ENCODE measurements around the gene OCSTAMP.
A peak's percentile ranks its signal among the peaks of the same experiment; 100 is the strongest.

OCSTAMP gene

DNA sequence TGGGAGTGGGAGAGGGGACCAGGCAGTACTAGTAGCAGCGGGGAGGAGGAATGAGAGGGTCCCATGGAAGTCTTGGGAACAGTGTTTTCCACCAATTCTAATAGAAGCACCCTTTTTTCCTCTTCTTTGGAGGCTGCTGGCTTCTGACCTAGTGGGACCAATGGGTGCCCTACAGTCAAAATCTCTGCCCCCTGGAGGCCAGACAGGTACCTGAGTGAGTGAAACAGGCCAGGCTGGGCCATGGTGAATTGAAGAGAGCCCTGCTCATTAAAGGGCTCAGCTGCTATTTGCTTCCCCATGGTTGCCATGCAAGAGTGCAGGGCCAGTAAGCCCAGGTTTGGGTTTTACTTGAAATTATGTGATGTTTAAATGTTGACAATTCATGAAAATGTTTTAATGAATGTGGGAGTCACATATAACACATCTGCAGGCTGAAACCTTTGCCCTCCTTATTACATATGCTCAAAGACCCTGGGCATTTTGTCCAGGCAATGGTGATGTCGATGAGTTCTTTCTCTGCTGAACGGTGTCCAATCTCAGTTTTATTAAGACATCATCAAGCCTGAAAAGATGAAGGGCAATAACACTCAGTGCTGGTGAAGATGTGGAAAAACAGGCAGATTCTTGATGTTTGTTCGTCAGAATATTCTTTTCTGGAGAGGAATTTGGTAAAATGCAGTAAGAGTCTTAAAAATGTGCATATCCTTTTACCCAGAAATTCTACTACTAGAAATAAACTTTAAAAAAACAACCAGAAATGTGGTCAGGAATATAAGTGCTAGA is 42.3 kb upstream of the OCSTAMP start:
- Histone ChIP-seq H2BK5ac (ENCODE audit: low read length) (no peak overlapping the region), H2BK120ac (ENCODE audit: low read depth, low read length) (no peak overlapping the region), H4K8ac (ENCODE audit: low read depth, low read length) (no peak overlapping the region), H3K4ac (ENCODE audit: low read length) (no peak overlapping the region), H3K14ac (ENCODE audit: low read length) (no peak overlapping the region), H3K27ac (replicated peaks; ENCODE audit: low read length) (no peak overlapping the region), H3K23ac (ENCODE audit: low read depth, low read length, poor library complexity) (no peak overlapping the region), H3K18ac (ENCODE audit: low read length) (no peak overlapping the region), H3K4me2 (ENCODE audit: insufficient read depth, low read length, poor library complexity, severe bottlenecking) (no peak overlapping the region), H3K36me3 (replicated peaks in 1 of 2; ENCODE audit: control insufficient read depth in 2 of 2, insufficient read depth in 2 of 2, low read length in 2 of 2) (peaks cover 0 to 2% of the 10 kb centered on the region in 2 donors), H3K4me1 (ENCODE audit: control insufficient read depth in 2 of 2, insufficient read depth in 1 of 2, low read depth in 1 of 2, low read length in 2 of 2) (peaks cover 0 to 4% of the 10 kb centered on the region in 2 donors), H3K4me3 (ENCODE audit: low read length in 2 of 2) (no peak overlapping the region), H2BK15ac (ENCODE audit: low read length) (no peak overlapping the region), H2AFZ (ENCODE audit: low read length) (no peak overlapping the region), H2AK5ac (ENCODE audit: low read depth, low read length) (no peak overlapping the region), H3K9ac (ENCODE audit: low read depth, low read length, poor library complexity) (no peak overlapping the region), H3K27me3 (ENCODE audit: control insufficient read depth in 3 of 3, insufficient read depth in 3 of 3, low read depth in 1 of 3, low read length in 3 of 3) (no peaks in the 10 kb centered on the region), H3K9me3 (replicated peaks in 1 of 2; ENCODE audit: control insufficient read depth in 2 of 2, insufficient read depth in 1 of 2, low read depth in 1 of 2, low read length in 2 of 2) (peaks cover 3% of the 10 kb centered on the region in 2 donors), H2BK12ac (ENCODE audit: low read length) (no peak overlapping the region), H3K79me1 (ENCODE audit: low read depth, low read length) (no peaks in the 10 kb centered on the region), H4K91ac (ENCODE audit: low read depth, low read length, poor library complexity) (no peak overlapping the region)
- WGBS, 2 donors (ENCODE audit: extremely low coverage in 2 of 2, insufficient read length in 2 of 2, insufficient replicate concordance in 1 of 2): no CpG with 5 or more reads among the region's 4 CpGs
- DNase-seq (ENCODE audit: low spot score): no peak

DNA sequence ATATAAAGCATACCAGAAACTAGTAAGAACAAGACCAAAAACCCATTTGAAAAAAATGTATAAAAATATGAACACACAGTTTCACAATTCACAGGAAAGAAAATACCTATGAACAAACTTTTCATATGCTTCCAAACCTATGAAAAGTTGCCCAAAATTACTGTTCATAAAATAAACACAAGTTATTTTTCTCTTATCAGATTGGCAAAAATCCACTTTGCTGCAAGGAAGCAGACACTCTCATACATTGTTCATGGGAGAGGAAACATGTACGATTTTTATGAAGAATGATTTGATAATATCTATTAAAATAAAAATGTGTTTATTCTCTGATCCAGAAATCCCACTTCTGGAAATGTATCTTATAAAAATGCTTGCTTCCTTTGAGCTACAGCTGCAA is 40.0 kb upstream of the OCSTAMP start:
- no peak overlapping the region for H3K4me2 ChIP-seq (ENCODE audit: insufficient read depth, low read length, poor library complexity, severe bottlenecking)
- no peaks in the 10 kb centered on the region for H3K27me3 ChIP-seq (ENCODE audit: control insufficient read depth in 3 of 3, insufficient read depth in 3 of 3, low read depth in 1 of 3, low read length in 3 of 3)
- peaks cover 0 to under 1% of the 10 kb centered on the region in 2 donors for H3K36me3 ChIP-seq (replicated peaks in 1 of 2; ENCODE audit: control insufficient read depth in 2 of 2, insufficient read depth in 2 of 2, low read length in 2 of 2)
- H2BK12ac ChIP-seq (ENCODE audit: low read length): no peak overlapping the region
- no peak overlapping the region for H3K9ac ChIP-seq (ENCODE audit: low read depth, low read length, poor library complexity)
- H4K91ac ChIP-seq (ENCODE audit: low read depth, low read length, poor library complexity): no peak overlapping the region
- no peak overlapping the region for H3K27ac ChIP-seq (replicated peaks; ENCODE audit: low read length)
- no peak overlapping the region for H2BK120ac ChIP-seq (ENCODE audit: low read depth, low read length)
- peaks cover 0 to 1% of the 10 kb centered on the region in 2 donors for H3K4me1 ChIP-seq (ENCODE audit: control insufficient read depth in 2 of 2, insufficient read depth in 1 of 2, low read depth in 1 of 2, low read length in 2 of 2)
- H4K8ac ChIP-seq (ENCODE audit: low read depth, low read length): no peak overlapping the region
- H3K18ac ChIP-seq (ENCODE audit: low read length): no peak overlapping the region
- WGBS, 2 donors (ENCODE audit: extremely low coverage in 2 of 2, insufficient read length in 2 of 2, insufficient replicate concordance in 1 of 2): no CpG with 5 or more reads among the region's 1 CpG
- no peak overlapping the region for H3K23ac ChIP-seq (ENCODE audit: low read depth, low read length, poor library complexity)
- H2BK5ac ChIP-seq (ENCODE audit: low read length): no peak overlapping the region
- no peak overlapping the region for H2BK15ac ChIP-seq (ENCODE audit: low read length)
- H3K14ac ChIP-seq (ENCODE audit: low read length): no peak overlapping the region
- H2AK5ac ChIP-seq (ENCODE audit: low read depth, low read length): no peak overlapping the region
- no peaks in the 10 kb centered on the region for H3K79me1 ChIP-seq (ENCODE audit: low read depth, low read length)
- H3K9me3 ChIP-seq (replicated peaks in 1 of 2; ENCODE audit: control insufficient read depth in 2 of 2, insufficient read depth in 1 of 2, low read depth in 1 of 2, low read length in 2 of 2): peaks cover 3% of the 10 kb centered on the region in 2 donors
- no peak overlapping the region for H2AFZ ChIP-seq (ENCODE audit: low read length)
- no peak overlapping the region for H3K4me3 ChIP-seq (ENCODE audit: low read length in 2 of 2)
- H3K4ac ChIP-seq (ENCODE audit: low read length): no peak overlapping the region
- no peak for DNase-seq (ENCODE audit: low spot score)

DNA sequence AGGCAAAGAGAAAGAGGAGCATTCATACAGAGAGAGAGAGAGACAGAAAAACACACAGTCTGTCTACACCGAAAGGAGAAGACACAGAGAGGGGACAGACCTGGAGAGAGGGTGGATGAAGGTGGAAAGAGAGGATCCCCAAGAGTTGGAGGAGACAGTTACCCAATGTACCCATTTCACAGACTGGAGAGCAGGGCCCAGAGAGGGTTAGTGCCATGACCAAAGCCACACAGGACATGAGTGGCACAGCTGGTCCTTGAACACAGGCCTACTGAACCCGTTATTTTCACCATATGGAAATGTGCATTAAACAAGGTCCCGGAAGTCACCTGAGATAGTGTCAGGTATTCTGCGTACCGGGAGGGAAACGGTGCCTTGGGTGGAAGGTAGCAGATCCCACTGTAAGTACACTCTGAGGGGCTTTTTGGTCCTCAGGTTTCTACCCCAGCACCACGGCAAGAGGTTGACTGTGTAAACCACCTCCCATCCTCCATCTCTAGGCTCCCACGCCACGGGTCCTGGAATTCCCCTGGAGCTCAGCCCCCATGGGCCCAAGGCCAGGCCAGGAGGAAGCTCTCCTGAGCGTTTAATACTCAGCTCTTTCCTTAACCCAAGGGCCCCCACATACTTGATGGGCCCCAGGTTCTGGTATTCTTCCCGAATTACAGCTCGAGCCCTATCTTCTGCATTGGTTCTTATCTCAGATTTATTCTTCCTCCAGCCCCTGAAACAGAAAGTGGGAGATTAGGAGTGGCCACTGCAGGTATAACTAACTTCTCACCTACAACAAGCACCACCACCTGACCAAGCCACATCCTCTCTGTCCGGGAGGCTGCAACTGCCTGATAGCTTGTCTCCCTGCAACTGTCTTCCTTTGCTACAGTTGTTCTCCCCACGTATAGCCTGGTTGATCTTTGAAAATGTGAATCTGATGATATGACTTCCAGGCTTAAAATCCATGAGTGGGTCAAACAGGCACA is 38.4 kb upstream of the OCSTAMP start:
- H3K4me1 ChIP-seq (ENCODE audit: control insufficient read depth in 2 of 2, insufficient read depth in 1 of 2, low read depth in 1 of 2, low read length in 2 of 2): peaks cover 1 to 6% of the 10 kb centered on the region in 2 donors
- no peak overlapping the region for H3K4me2 ChIP-seq (ENCODE audit: insufficient read depth, low read length, poor library complexity, severe bottlenecking)
- H3K36me3 ChIP-seq (replicated peaks in 1 of 2; ENCODE audit: control insufficient read depth in 2 of 2, insufficient read depth in 2 of 2, low read length in 2 of 2): no peaks in the 10 kb centered on the region
- no peak overlapping the region for H2AFZ ChIP-seq (ENCODE audit: low read length)
- no peak overlapping the region for H3K18ac ChIP-seq (ENCODE audit: low read length)
- H2BK5ac ChIP-seq (ENCODE audit: low read length): no peak overlapping the region
- no peak overlapping the region for H3K9ac ChIP-seq (ENCODE audit: low read depth, low read length, poor library complexity)
- no peaks in the 10 kb centered on the region for H3K27me3 ChIP-seq (ENCODE audit: control insufficient read depth in 3 of 3, insufficient read depth in 3 of 3, low read depth in 1 of 3, low read length in 3 of 3)
- H3K14ac ChIP-seq (ENCODE audit: low read length): no peak overlapping the region
- H2BK15ac ChIP-seq (ENCODE audit: low read length): no peak overlapping the region
- H3K9me3 ChIP-seq (replicated peaks in 1 of 2; ENCODE audit: control insufficient read depth in 2 of 2, insufficient read depth in 1 of 2, low read depth in 1 of 2, low read length in 2 of 2): peaks cover 3% of the 10 kb centered on the region in 2 donors
- H3K27ac ChIP-seq (replicated peaks; ENCODE audit: low read length): no peak overlapping the region
- H3K4ac ChIP-seq (ENCODE audit: low read length): no peak overlapping the region
- no peak overlapping the region for H3K23ac ChIP-seq (ENCODE audit: low read depth, low read length, poor library complexity)
- no peak overlapping the region for H3K4me3 ChIP-seq (ENCODE audit: low read length in 2 of 2)
- H2AK5ac ChIP-seq (ENCODE audit: low read depth, low read length): no peak overlapping the region
- DNase-seq (ENCODE audit: low spot score): no peak
- H4K91ac ChIP-seq (ENCODE audit: low read depth, low read length, poor library complexity): no peak overlapping the region
- H2BK120ac ChIP-seq (ENCODE audit: low read depth, low read length): no peak overlapping the region
- H4K8ac ChIP-seq (ENCODE audit: low read depth, low read length): no peak overlapping the region
- WGBS, 2 donors (ENCODE audit: extremely low coverage in 2 of 2, insufficient read length in 2 of 2, insufficient replicate concordance in 1 of 2): no CpG with 5 or more reads among the region's 14 CpGs
- no peaks in the 10 kb centered on the region for H3K79me1 ChIP-seq (ENCODE audit: low read depth, low read length)
- H2BK12ac ChIP-seq (ENCODE audit: low read length): no peak overlapping the region

DNA sequence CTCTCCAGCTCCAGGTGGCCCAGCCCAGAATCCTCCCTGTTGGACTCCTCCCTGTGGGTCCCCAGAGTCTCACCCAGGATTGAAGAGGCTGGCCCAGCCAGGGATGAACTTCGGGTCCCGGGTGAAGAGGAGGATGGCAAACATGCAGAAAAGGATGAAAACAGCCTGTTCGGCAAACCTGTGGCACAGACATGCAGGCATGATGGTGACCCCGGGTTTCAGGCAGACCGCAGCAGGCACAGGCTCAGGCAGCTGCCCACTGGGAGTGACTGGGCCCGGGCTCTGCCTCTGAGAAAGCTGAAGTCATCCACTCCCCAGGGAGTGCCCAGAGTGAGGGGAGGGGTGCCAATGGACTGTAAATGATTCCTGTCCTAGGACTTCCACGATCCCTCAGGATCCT is 37.5 kb upstream of the OCSTAMP start:
- Histone ChIP-seq H3K4me2 (ENCODE audit: insufficient read depth, low read length, poor library complexity, severe bottlenecking) (no peak overlapping the region), H3K18ac (ENCODE audit: low read length) (peak overlapping the region; percentile 40), H3K9ac (ENCODE audit: low read depth, low read length, poor library complexity) (no peak overlapping the region), H3K79me1 (ENCODE audit: low read depth, low read length) (no peaks in the 10 kb centered on the region), H2AFZ (ENCODE audit: low read length) (no peak overlapping the region), H2BK5ac (ENCODE audit: low read length) (no peak overlapping the region), H3K4me1 (ENCODE audit: control insufficient read depth in 2 of 2, insufficient read depth in 1 of 2, low read depth in 1 of 2, low read length in 2 of 2) (peaks cover 6 to 9% of the 10 kb centered on the region in 2 donors), H3K4me3 (ENCODE audit: low read length in 2 of 2) (no peak overlapping the region), H2BK12ac (ENCODE audit: low read length) (no peak overlapping the region), H3K27me3 (ENCODE audit: control insufficient read depth in 3 of 3, insufficient read depth in 3 of 3, low read depth in 1 of 3, low read length in 3 of 3) (no peaks in the 10 kb centered on the region), H3K9me3 (replicated peaks in 1 of 2; ENCODE audit: control insufficient read depth in 2 of 2, insufficient read depth in 1 of 2, low read depth in 1 of 2, low read length in 2 of 2) (peaks cover 3% of the 10 kb centered on the region in 2 donors), H4K8ac (ENCODE audit: low read depth, low read length) (no peak overlapping the region), H4K91ac (ENCODE audit: low read depth, low read length, poor library complexity) (no peak overlapping the region), H3K36me3 (replicated peaks in 1 of 2; ENCODE audit: control insufficient read depth in 2 of 2, insufficient read depth in 2 of 2, low read length in 2 of 2) (no peaks in the 10 kb centered on the region), H2BK120ac (ENCODE audit: low read depth, low read length) (no peak overlapping the region), H3K23ac (ENCODE audit: low read depth, low read length, poor library complexity) (no peak overlapping the region), H2AK5ac (ENCODE audit: low read depth, low read length) (no peak overlapping the region), H3K4ac (ENCODE audit: low read length) (no peak overlapping the region), H3K14ac (ENCODE audit: low read length) (no peak overlapping the region), H2BK15ac (ENCODE audit: low read length) (no peak overlapping the region), H3K27ac (replicated peaks; ENCODE audit: low read length) (no peak overlapping the region)
- no peak for DNase-seq (ENCODE audit: low spot score)
- no CpG with 5 or more reads among the region's 7 CpGs for WGBS, 2 donors (ENCODE audit: extremely low coverage in 2 of 2, insufficient read length in 2 of 2, insufficient replicate concordance in 1 of 2)

All from neuronal stem cell (in vitro differentiated cells).